Mucosa of descending colon (tissue), 3 donors: ENCODE data around the gene HHIP. TPM values are rescaled to one million over a fixed set of nuclear protein-coding genes. Genes with fewer than 3 reads are reported as not detected.
"Not testable (repeated sequence)": the region's sequence is repeated elsewhere in the genome, so short reads cannot be mapped to it uniquely, and the experiment has no call there.

Experiments
- ATAC-seq: fragments of 200-7000 bp; cut with Tn5 transposase; one replicate; pipeline ENCODE4 v1.9.1; 2020; ENCODE audit warnings: mild to moderate bottlenecking, moderate library complexity
- DNase-seq, 3 donors: peaks; one replicate each; pipeline ENCODE4 v3.0.0-alpha.2; 2020
- H3K36me3 ChIP-seq: fragments of 200-600 bp; one replicate; pipeline ENCODE4 v1.8.0; 2021; ENCODE audit warnings: low read depth, mild to moderate bottlenecking
- H3K4me1 ChIP-seq: fragments of 200-600 bp; one replicate; pipeline ENCODE4 v1.8.0; 2021; ENCODE audit warnings: low read depth, mild to moderate bottlenecking
- H3K4me3 ChIP-seq: fragments of 200-600 bp; one replicate; pipeline ENCODE4 v1.8.0; 2021; ENCODE audit warnings: mild to moderate bottlenecking
- H3K9me3 ChIP-seq: fragments of 200-600 bp; one replicate; pipeline ENCODE4 v1.8.0; 2021; ENCODE audit warnings: mild to moderate bottlenecking
- CTCF ChIP-seq: fragments of 200-600 bp; IDR thresholded peaks from one replicate; pipeline ENCODE4 v1.8.0; 2022; ENCODE audit warnings: antibody characterized with exemption, mild to moderate bottlenecking
- intact Hi-C, 2 donors: fragments of 100-400 bp; cut with DNase I in 1 of 2; cut with micrococcal nuclease in 1 of 2; formaldehyde crosslinking; loops; one replicate each; pipeline versions ENCODE4 v1.11.0 to v1.11.1; 2022; cut with DNase I, micrococcal nuclease
- total RNA-seq, 3 donors: library from RNA; stranded (reverse); fragmentation: NEBNext Ultra II Directional in 2 of 3; extraction: Animal tissue kit (Norgen Biotek cat#: 25700) in 2 of 3; gene quantifications; one replicate each; pipeline versions ENCODE4 v1.2.1 to v1.2.4, GENCODE V29; 2021 to 2023
- donor health status: DM: no; HTN: no; CAD: no; lungs with moderate emphysema.
- donor health status: DM: no; HTN: no; CAD: no.
- donor health status: DM: no; HTN: yes; CAD: no.

Gene HHIP
- total RNA-seq, 3 donors from 2014 or later: 2.4 to 5.5 (median 2.7) TPM

GRCh38 chr4:144787365-144788258 lies 141.7 kb downstream of the HHIP start:
- Histone ChIP-seq H3K9me3 (no peaks in the 10 kb centered on the region), H3K4me3 (no peak overlapping the region), H3K36me3 (no peaks in the 10 kb centered on the region), H3K4me1 (peaks cover 7% of the 10 kb centered on the region)
- DNase-seq (no peak), ATAC-seq (peak; percentile 61)
- TF ChIP-seq CTCF: no peak
- intact Hi-C loops: no loop called here

- intact Hi-C loops: no loop called here
- Histone ChIP-seq H3K9me3 (no peaks in the 10 kb centered on the region), H3K4me3 (no peak overlapping the region), H3K36me3 (no peaks in the 10 kb centered on the region), H3K4me1 (peaks cover 7% of the 10 kb centered on the region)
- TF ChIP-seq CTCF: no peak
- ATAC-seq (no peak), DNase-seq (no peak)
These were observed 142.5 kb downstream of the HHIP start for GRCh38 chr4:144788469-144788868.

- ATAC-seq, intact Hi-C loops, H3K4me1 ChIP-seq, DNase-seq, H3K4me3 ChIP-seq, H3K9me3 ChIP-seq, H3K36me3 ChIP-seq: not testable (repeated sequence)
These were observed 146.0 kb downstream of the HHIP start for GRCh38 chr4:144791933-144792332.
